ENCODE results near the gene HPSE. TPM values are rescaled to one million over a fixed set of nuclear protein-coding genes. Genes with fewer than 3 reads are reported as not detected.

Gene HPSE
- total and polyA plus RNA-seq, 9 of the 15 experiments (the other 6 are each of a cell fraction or from before 2014, with no cell fraction given): 0.01 to 0.42 (median 0.14) TPM; not detected in 1

DNA sequence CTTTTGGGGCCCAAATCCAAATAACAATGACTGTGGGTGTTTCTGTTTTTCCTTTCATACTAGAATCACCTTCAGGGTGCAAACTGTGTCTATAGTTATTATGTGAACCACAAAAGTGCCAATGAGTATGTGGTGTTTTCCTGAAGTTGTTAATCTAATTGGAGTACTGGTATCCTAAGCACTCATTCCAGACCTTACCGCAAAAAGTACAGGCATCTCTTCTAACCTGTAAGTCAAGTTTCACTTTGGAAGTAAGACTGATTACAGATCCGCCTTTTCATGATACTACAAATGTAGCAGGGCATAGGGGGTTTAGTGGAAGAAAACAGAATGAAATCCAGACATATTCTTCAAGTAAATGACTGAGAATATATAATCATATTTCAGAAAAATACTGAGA, 66.2 kb downstream of the HPSE start (continued):
- TF ChIP-seq, protein P1, sequence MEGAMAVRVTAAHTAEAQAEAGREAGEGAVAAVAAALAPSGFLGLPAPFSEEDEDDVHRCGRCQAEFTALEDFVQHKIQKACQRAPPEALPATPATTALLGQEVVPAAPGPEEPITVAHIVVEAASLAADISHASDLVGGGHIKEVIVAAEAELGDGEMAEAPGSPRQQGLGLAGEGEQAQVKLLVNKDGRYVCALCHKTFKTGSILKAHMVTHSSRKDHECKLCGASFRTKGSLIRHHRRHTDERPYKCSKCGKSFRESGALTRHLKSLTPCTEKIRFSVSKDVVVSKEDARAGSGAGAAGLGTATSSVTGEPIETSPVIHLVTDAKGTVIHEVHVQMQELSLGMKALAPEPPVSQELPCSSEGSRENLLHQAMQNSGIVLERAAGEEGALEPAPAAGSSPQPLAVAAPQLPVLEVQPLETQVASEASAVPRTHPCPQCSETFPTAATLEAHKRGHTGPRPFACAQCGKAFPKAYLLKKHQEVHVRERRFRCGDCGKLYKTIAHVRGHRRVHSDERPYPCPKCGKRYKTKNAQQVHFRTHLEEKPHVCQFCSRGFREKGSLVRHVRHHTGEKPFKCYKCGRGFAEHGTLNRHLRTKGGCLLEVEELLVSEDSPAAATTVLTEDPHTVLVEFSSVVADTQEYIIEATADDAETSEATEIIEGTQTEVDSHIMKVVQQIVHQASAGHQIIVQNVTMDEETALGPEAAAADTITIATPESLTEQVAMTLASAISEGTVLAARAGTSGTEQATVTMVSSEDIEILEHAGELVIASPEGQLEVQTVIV (CRISPR knock-in tag; IDR thresholded peaks at IDR 0.05; ENCODE audit: borderline replicate concordance): no peak
- TF ChIP-seq ZNF830 (CRISPR knock-in tag; IDR thresholded peaks at IDR 0.05): no peak
- no peak for TF ChIP-seq CBFA2T2 (conservative IDR thresholded peaks at IDR 0.05)
- no peak for TF ChIP-seq TAF1 (IDR thresholded peaks at IDR 0.05; ENCODE audit: control insufficient read depth, extremely low read depth, insufficient read depth, low read length, severe bottlenecking)
- no peak for TF ChIP-seq SRSF9 (IDR thresholded peaks at IDR 0.05; ENCODE audit: borderline replicate concordance, low read depth, low read length)

GRCh38 chr4:83267830-83268475, 66.7 kb downstream of the HPSE start:
- WGBS (ENCODE audit: insufficient coverage, low coverage, missing lambda C conversion rate): 91% methylated on average over 3 of the region's 3 CpGs
- FAIRE-seq (no peak), ATAC-seq (no peak), DNase-seq (ENCODE audit: extremely low read depth in 1 of 4, low spot score in 3 of 4) (no peak)
- ChIA-PET CTCF (ENCODE audit: low intra/inter-chr PET ratio) (no interaction called here), POLR2A (no interaction called here)
- Histone ChIP-seq H3K9me1 (ENCODE audit: control insufficient read depth, insufficient read depth, low read length) (no peaks in the 10 kb centered on the region), H3K4me1 (replicated peaks in 1 of 2; ENCODE audit: control insufficient read depth in 2 of 2, insufficient read depth in 2 of 2, low read length in 2 of 2) (peaks cover 0 to 1% of the 10 kb centered on the region in 2 experiments; a peak in 3 of 5 replicates), H3K4me3 (no peak overlapping the region), H3K79me2 (ENCODE audit: control insufficient read depth, insufficient read depth, low read length) (no peaks in the 10 kb centered on the region), H4K20me1 (replicated peaks; ENCODE audit: control insufficient read depth, insufficient read depth, low read length) (no peaks in the 10 kb centered on the region), H2AFZ (ENCODE audit: low read depth, low read length) (no peak overlapping the region), H3K27me3 (ENCODE audit: control insufficient read depth in 2 of 2, insufficient read depth in 2 of 2, low read length in 2 of 2) (no peaks in the 10 kb centered on the region), H3K36me3 (ENCODE audit: control insufficient read depth, insufficient read depth, low read length) (peaks cover 23% of the 10 kb centered on the region; the same call in 2 of the 3 replicates), H3K9ac (ENCODE audit: insufficient read depth in 1 of 2, low read depth in 2 of 2, low read length in 2 of 2) (no peak overlapping the region), H3K9me3 (replicated peaks; ENCODE audit: control insufficient read depth, insufficient read depth, low read depth, low read length) (no peaks in the 10 kb centered on the region), H3K27ac (ENCODE audit: extremely low read depth, low read depth, low read length) (no peak overlapping the region), H3K4me2 (ENCODE audit: insufficient read depth, low read length) (no peak overlapping the region)
- in situ Hi-C loops (cut with MboI): no loop called here
- TF ChIP-seq RB1 (IDR thresholded peaks at IDR 0.05; ENCODE audit: low read depth) (no peak), EHMT2 (IDR thresholded peaks at IDR 0.05) (no peak), ETV1 (tag; conservative IDR thresholded peaks at IDR 0.05; ENCODE audit: low read depth) (no peak), MED1 (CRISPR knock-in tag; IDR thresholded peaks at IDR 0.05; ENCODE audit: borderline replicate concordance) (no peak), PHF20 (IDR thresholded peaks at IDR 0.05; ENCODE audit: partially characterized antibody) (no peak)
- intact Hi-C loops (cut with micrococcal nuclease): no loop called here
- no TSS peak for BruUV-seq (replicated peaks)

All from K562 (cell line).